ENCODE data around the gene WEE1.

Gene WEE1

DNA sequence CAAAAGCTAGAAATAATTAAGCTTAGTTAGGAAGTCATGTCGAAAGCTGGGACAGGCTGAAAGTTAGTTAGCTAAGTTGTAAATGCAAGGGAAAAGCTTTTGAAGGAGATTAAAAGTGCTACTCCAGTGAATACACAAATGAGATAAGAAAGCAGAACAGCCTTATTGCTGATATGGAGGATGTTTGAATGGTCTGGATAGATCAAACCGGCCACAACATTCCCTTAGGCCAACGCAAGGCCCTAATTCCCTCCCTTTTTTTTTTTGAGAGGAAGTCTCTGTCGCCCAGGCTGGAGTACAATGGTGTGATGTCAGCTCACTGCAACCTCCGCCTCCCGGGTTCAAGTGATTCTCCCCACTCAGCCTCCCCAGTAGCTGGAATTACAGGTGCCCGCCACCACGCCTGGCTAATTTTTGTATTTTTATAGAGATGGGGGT lies 23.3 kb upstream of the WEE1 start:
- no peak for TF ChIP-seq YY1 (IDR thresholded peaks at IDR 0.05; ENCODE audit: insufficient read depth, insufficient read length)
- no peak for TF ChIP-seq SUZ12 (IDR thresholded peaks at IDR 0.05; ENCODE audit: extremely low read depth, insufficient read depth, insufficient read length)
- TF ChIP-seq ZNF274 (IDR thresholded peaks at IDR 0.05; ENCODE audit: low read depth, low read length) = no peak
- no peak for DNase-seq (ENCODE audit: low read depth, low spot score)

DNA sequence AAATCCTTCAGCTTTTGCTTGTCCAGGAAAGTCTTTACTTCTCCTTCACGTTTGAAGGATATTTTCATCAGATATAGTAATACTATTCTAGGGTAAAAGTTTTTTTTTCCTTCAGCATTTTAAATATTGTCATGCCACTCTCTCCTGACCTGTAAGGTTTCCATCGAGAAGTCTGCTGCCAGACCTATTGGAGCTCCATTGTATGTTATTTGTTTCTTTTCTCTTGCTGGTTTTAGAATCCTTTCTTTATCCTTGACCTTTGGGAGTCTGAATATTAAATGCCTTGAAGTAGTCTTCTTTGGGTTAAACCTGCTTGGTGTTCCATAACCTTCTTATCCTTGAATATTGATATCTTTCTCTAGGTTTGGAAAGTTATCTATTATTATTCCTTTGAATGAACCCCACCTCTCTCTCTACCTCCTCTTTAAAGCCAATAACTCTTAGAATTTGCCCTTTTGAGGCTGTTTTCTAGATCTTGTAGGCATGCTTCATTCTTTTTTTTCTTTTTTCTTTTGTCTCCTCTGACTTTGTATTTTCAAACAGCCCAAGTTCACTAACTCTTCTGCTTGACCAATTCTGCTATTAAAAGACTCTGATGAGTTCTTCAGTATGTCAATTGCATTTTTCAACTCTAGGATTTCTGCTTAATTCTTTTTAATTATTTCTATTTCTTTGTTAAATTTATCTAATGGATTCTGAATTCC lies 12.0 kb upstream of the WEE1 start:
- Histone ChIP-seq H3K9ac (ENCODE audit: insufficient read length, low read depth) (no peak overlapping the region), H3K4me1 (ENCODE audit: insufficient read depth, insufficient read length) (peaks cover 5% of the 10 kb centered on the region), H3K36me3 (ENCODE audit: insufficient read depth, insufficient read length, low read length) (no peaks in the 10 kb centered on the region), H3K27me3 (ENCODE audit: insufficient read depth, insufficient read length) (no peaks in the 10 kb centered on the region), H3K4me3 (ENCODE audit: insufficient read length, low read depth) (no peak overlapping the region), H3K9me3 (ENCODE audit: insufficient read depth, low read length) (peaks cover 17% of the 10 kb centered on the region)
- no peak for DNase-seq (ENCODE audit: low read depth, low spot score)
- no peak for TF ChIP-seq SUZ12 (IDR thresholded peaks at IDR 0.05; ENCODE audit: extremely low read depth, insufficient read depth, insufficient read length)
- no peak for TF ChIP-seq ZNF274 (IDR thresholded peaks at IDR 0.05; ENCODE audit: low read depth, low read length)
- TF ChIP-seq YY1 (IDR thresholded peaks at IDR 0.05; ENCODE audit: insufficient read depth, insufficient read length) = no peak

More for the DNA sequence above, 23.3 kb upstream of the WEE1 start:
- no peaks in the 10 kb centered on the region for H3K36me3 ChIP-seq (ENCODE audit: insufficient read depth, insufficient read length, low read length)
- no peaks in the 10 kb centered on the region for H3K27me3 ChIP-seq (ENCODE audit: insufficient read depth, insufficient read length)
- peaks cover 11% of the 10 kb centered on the region; the same call in 1 of the 2 replicates for H3K9me3 ChIP-seq (ENCODE audit: insufficient read depth, low read length)
- no peak overlapping the region for H3K4me3 ChIP-seq (ENCODE audit: insufficient read length, low read depth)
- no peaks in the 10 kb centered on the region for H3K4me1 ChIP-seq (ENCODE audit: insufficient read depth, insufficient read length)
- H3K9ac ChIP-seq (ENCODE audit: insufficient read length, low read depth) = no peak overlapping the region

DNA sequence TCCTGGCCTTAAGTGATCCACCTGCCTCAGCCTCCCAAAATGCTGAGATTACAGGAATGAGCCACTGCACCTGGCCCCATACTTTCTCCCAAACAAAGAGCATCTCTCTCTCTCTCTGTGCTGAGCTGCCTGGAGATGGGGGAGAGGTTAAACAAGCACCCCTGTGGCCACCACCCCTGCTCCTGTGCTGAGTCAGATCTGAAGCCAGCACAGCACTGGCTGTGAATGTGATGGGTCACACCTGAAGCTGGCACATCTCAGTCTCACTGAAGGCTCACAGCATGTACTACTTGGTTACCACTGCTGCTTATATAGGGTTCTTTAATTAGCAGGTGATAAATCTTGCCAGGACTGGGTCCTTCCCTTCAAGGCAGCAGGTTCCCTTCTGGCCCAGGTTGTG lies 10.8 kb upstream of the WEE1 start:
- no peak overlapping the region for H3K4me3 ChIP-seq (ENCODE audit: insufficient read length, low read depth)
- TF ChIP-seq ZNF274 (IDR thresholded peaks at IDR 0.05; ENCODE audit: low read depth, low read length) (no peak), SUZ12 (IDR thresholded peaks at IDR 0.05; ENCODE audit: extremely low read depth, insufficient read depth, insufficient read length) (no peak), YY1 (IDR thresholded peaks at IDR 0.05; ENCODE audit: insufficient read depth, insufficient read length) (no peak)
- peaks cover 17% of the 10 kb centered on the region for H3K9me3 ChIP-seq (ENCODE audit: insufficient read depth, low read length)
- DNase-seq (ENCODE audit: low read depth, low spot score) = no peak
- H3K36me3 ChIP-seq (ENCODE audit: insufficient read depth, insufficient read length, low read length) = no peaks in the 10 kb centered on the region
- no peak overlapping the region for H3K9ac ChIP-seq (ENCODE audit: insufficient read length, low read depth)
- no peaks in the 10 kb centered on the region for H3K27me3 ChIP-seq (ENCODE audit: insufficient read depth, insufficient read length)
- H3K4me1 ChIP-seq (ENCODE audit: insufficient read depth, insufficient read length) = peaks cover 5% of the 10 kb centered on the region

DNA sequence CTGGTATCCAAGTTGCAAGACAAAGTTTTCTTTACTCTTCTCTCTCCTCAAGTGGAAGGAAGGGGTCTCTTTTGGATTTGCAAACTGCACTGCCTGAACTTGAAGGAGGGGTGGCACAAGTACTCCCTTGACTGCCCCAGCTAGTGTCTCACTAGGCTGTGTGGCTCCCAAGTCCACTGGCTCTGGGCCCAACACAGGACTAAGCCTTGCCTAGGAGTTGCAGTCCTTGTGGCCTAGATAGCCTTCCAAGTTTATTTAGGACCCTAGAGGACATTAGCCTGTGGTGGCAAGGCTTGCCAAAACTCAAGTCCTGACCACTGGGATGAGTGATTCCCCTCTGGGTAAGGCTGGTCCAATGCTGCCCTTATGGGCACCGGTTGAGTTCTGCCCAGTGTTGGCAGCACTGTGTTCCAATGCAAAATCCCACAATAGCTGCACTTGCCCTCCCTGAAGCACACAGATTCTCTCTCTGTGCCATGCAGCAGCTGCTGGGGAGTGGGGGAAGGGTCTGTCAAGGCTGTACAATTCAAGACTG lies 10.2 kb upstream of the WEE1 start:
- peaks cover 5% of the 10 kb centered on the region for H3K4me1 ChIP-seq (ENCODE audit: insufficient read depth, insufficient read length)

DNA sequence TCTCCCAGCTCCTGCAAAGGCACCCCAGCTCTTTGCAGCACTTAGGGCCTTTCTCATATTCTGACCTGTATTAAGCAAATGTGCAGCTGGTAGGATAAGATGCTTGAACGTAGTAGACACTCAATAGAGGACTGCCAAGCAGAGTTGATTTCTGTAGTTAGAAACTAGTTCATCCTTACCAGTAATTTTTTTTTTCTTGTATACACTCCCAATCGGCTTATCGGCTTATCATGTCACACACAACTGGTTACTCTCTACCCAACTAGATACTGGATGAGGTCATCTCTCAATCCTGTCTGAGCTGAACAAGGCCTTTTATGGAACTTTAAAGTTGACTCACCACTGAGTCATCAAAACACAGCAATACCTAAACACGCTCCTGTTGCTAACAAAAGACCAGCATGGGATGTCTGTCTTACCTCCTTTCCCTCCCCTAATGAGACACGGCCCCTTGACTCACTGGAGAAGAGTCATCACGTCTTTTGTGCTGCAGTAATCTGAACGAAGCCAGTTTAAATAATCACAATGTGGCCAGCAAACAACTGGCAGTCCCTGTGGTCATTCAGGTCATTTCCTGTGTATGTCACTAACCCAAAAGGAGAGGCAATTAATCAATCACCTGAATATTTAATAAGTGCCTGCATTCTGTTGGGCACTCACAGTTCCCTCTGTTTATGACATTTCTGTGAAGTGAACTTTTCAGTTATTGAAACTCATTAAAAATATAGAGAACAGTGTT lies 7.5 kb upstream of the WEE1 start:
- Histone ChIP-seq H3K4me3 (ENCODE audit: insufficient read length, low read depth) (no peak overlapping the region), H3K9me3 (ENCODE audit: insufficient read depth, low read length) (peaks cover 12% of the 10 kb centered on the region), H3K4me1 (ENCODE audit: insufficient read depth, insufficient read length) (peaks cover 6% of the 10 kb centered on the region), H3K36me3 (ENCODE audit: insufficient read depth, insufficient read length, low read length) (no peaks in the 10 kb centered on the region), H3K27me3 (ENCODE audit: insufficient read depth, insufficient read length) (no peaks in the 10 kb centered on the region), H3K9ac (ENCODE audit: insufficient read length, low read depth) (no peak overlapping the region)
- TF ChIP-seq YY1 (IDR thresholded peaks at IDR 0.05; ENCODE audit: insufficient read depth, insufficient read length) (no peak), ZNF274 (IDR thresholded peaks at IDR 0.05; ENCODE audit: low read depth, low read length) (no peak), SUZ12 (IDR thresholded peaks at IDR 0.05; ENCODE audit: extremely low read depth, insufficient read depth, insufficient read length) (no peak)
- peak; percentile 95 for DNase-seq (ENCODE audit: low read depth, low spot score)

More for the DNA sequence above, 10.2 kb upstream of the WEE1 start:
- DNase-seq (ENCODE audit: low read depth, low spot score) = no peak
- Histone ChIP-seq H3K36me3 (ENCODE audit: insufficient read depth, insufficient read length, low read length) (no peaks in the 10 kb centered on the region), H3K4me3 (ENCODE audit: insufficient read length, low read depth) (no peak overlapping the region), H3K9me3 (ENCODE audit: insufficient read depth, low read length) (peaks cover 17% of the 10 kb centered on the region), H3K27me3 (ENCODE audit: insufficient read depth, insufficient read length) (no peaks in the 10 kb centered on the region), H3K9ac (ENCODE audit: insufficient read length, low read depth) (no peak overlapping the region)
- TF ChIP-seq SUZ12 (IDR thresholded peaks at IDR 0.05; ENCODE audit: extremely low read depth, insufficient read depth, insufficient read length) (no peak), ZNF274 (IDR thresholded peaks at IDR 0.05; ENCODE audit: low read depth, low read length) (no peak), YY1 (IDR thresholded peaks at IDR 0.05; ENCODE audit: insufficient read depth, insufficient read length) (no peak)

DNA sequence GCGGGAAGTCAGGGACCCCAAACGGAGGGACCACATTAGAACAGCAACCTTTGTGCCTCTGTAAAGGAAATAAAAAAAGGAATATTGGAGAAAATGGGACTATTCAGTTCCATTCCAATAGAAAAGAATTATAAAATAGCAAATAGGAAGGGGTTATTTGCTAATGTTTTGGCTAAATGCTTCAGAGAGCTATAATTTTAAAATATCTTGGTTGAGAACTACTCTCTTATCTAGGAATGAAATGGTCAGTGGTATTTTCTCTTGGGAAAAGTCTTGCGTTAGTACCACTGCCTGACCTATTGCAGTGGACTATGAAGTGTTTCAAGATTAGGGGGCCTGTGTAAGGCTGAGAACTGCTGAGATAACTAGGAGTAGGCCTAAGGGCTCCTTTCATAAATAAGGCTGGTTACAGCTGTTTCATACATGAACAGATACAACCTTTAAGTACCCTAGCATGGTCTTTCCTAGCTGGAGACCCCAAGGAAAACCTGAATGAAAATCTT lies 6.9 kb upstream of the WEE1 start:
- Histone ChIP-seq H3K9me3 (ENCODE audit: insufficient read depth, low read length) (peaks cover 6% of the 10 kb centered on the region; the same call in 1 of the 2 replicates), H3K9ac (ENCODE audit: insufficient read length, low read depth) (no peak overlapping the region), H3K4me3 (ENCODE audit: insufficient read length, low read depth) (no peak overlapping the region), H3K4me1 (ENCODE audit: insufficient read depth, insufficient read length) (peaks cover 9% of the 10 kb centered on the region), H3K27me3 (ENCODE audit: insufficient read depth, insufficient read length) (no peaks in the 10 kb centered on the region), H3K36me3 (ENCODE audit: insufficient read depth, insufficient read length, low read length) (no peaks in the 10 kb centered on the region)
- DNase-seq (ENCODE audit: low read depth, low spot score) = no peak
- TF ChIP-seq YY1 (IDR thresholded peaks at IDR 0.05; ENCODE audit: insufficient read depth, insufficient read length) (no peak), SUZ12 (IDR thresholded peaks at IDR 0.05; ENCODE audit: extremely low read depth, insufficient read depth, insufficient read length) (no peak), ZNF274 (IDR thresholded peaks at IDR 0.05; ENCODE audit: low read depth, low read length) (no peak)

DNA sequence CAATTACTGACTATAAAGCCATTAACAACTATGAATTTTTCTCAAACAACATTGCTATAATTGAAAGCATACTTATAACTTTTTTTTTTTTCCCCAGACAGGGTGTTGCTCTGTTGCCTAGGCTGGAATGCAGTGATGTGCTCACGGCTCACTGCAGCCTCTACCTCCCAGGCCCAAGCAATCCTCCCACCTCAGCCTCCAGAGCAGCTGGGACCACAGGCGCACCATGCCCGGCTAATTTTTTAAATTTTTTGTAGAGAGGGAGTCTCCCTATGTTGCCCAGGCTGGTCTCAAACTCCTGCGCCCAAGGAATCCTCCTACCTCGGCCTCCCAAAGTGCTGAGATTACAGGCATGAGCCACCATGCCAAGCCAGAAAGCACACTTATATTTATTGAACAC lies 6.1 kb upstream of the WEE1 start:
- no peaks in the 10 kb centered on the region for H3K9me3 ChIP-seq (ENCODE audit: insufficient read depth, low read length)
- H3K27me3 ChIP-seq (ENCODE audit: insufficient read depth, insufficient read length) = no peaks in the 10 kb centered on the region
- no peak overlapping the region for H3K9ac ChIP-seq (ENCODE audit: insufficient read length, low read depth)
- DNase-seq (ENCODE audit: low read depth, low spot score) = no peak
- TF ChIP-seq YY1 (IDR thresholded peaks at IDR 0.05; ENCODE audit: insufficient read depth, insufficient read length) (no peak), ZNF274 (IDR thresholded peaks at IDR 0.05; ENCODE audit: low read depth, low read length) (no peak), SUZ12 (IDR thresholded peaks at IDR 0.05; ENCODE audit: extremely low read depth, insufficient read depth, insufficient read length) (no peak)
- H3K4me3 ChIP-seq (ENCODE audit: insufficient read length, low read depth) = no peak overlapping the region
- peaks cover 9% of the 10 kb centered on the region for H3K4me1 ChIP-seq (ENCODE audit: insufficient read depth, insufficient read length)
- H3K36me3 ChIP-seq (ENCODE audit: insufficient read depth, insufficient read length, low read length) = no peaks in the 10 kb centered on the region
